Measurements from ENCODE around the gene CX3CR1. TPM values are rescaled to one million over a fixed set of nuclear protein-coding genes. Genes with fewer than 3 reads are reported as not detected.
"Not testable (repeated sequence)": the region's sequence is repeated elsewhere in the genome, so short reads cannot be mapped to it uniquely, and the experiment has no call there.

CX3CR1 gene
- 10 to 100 TPM; 27.7 to 42.1 TPM for total RNA-seq
- 10 to 100 TPM; 43.2 to 70.2 TPM for polyA plus RNA-seq (ENCODE audit: insufficient read length in 2 of 2)
- long read RNA-seq, donor 1, transcript CX3CR1-202 (2 exons, 3,106 nt): major isoform, 8 of 11 reads
- long read RNA-seq, donor 1, partial matches to known transcripts: 0 of 11 reads
- long read RNA-seq, donor 1, other reads (novel, unspliced or antisense): 0 of 11 reads
- long read RNA-seq, donor 2, partial matches to known transcripts: 0 of 7 reads
- long read RNA-seq, donor 2, other reads (novel, unspliced or antisense): 0 of 7 reads
- long read RNA-seq, donor 3, transcript CX3CR1-202 (2 exons, 3,106 nt): major isoform, 8 of 15 reads
- long read RNA-seq, donor 3, transcript CX3CR1-201 (2 exons, 3,151 nt): minor isoform, 6 of 15 reads
- long read RNA-seq, donor 3, partial matches to known transcripts: 0 of 15 reads
- long read RNA-seq, donor 3, other reads (novel, unspliced or antisense): 0 of 15 reads
- long read RNA-seq, donor 4, partial matches to known transcripts: 19 of 21 reads
- long read RNA-seq, donor 4, other reads (novel, unspliced or antisense): 0 of 21 reads

GRCh38 chr3:39279745-39280517 is at the start of gene CX3CR1:
TSS of gene CX3CR1 (minus strand) at chr3:39280036. CDS start at chr3:39266509, 13,527 bp downstream.
- WGBS (ENCODE audit: insufficient coverage): 66% methylated on average over 4 of the region's 5 CpGs
- H3K9me3 ChIP-seq (ENCODE audit: control insufficient read depth, insufficient read depth, low read length): no peaks in the 10 kb centered on the region
- H3K4me3 ChIP-seq (ENCODE audit: low read depth, low read length): no peak within 1 kb of the TSS
- H3K27ac ChIP-seq (ENCODE audit: low read depth, low read length): no peak within 1 kb of the TSS
- no peaks in the 10 kb centered on the region for H3K27me3 ChIP-seq (ENCODE audit: control insufficient read depth, insufficient read depth, low read length)
- H3K4me1 ChIP-seq (ENCODE audit: control insufficient read depth, insufficient read depth, low read length): peaks cover 11% of the 10 kb centered on the region
- DNase-seq (ENCODE audit: low read depth in 4 of 6, low spot score in 6 of 6): no peak
- H3K36me3 ChIP-seq (ENCODE audit: control insufficient read depth, insufficient read depth, low read length): no peaks in the 10 kb centered on the region

GRCh38 chr3:39329493-39329892 is 49.7 kb upstream of the CX3CR1 start, which contains the start of gene CCR8:
TSS of gene CCR8 (plus strand) at chr3:39329709. CDS start at chr3:39332332, 2,623 bp downstream.
- H3K36me3 ChIP-seq (ENCODE audit: control insufficient read depth, insufficient read depth, low read length): no peaks in the 10 kb centered on the region
- H3K27ac ChIP-seq (ENCODE audit: low read depth, low read length): no peak within 1 kb of the TSS
- no CpG with 5 or more reads among the region's 1 CpG for WGBS (ENCODE audit: insufficient coverage)
- no peaks in the 10 kb centered on the region for H3K9me3 ChIP-seq (ENCODE audit: control insufficient read depth, insufficient read depth, low read length)
- DNase-seq (ENCODE audit: low read depth in 4 of 6, low spot score in 6 of 6): no peak
- no peak within 1 kb of the TSS for H3K4me3 ChIP-seq (ENCODE audit: low read depth, low read length)
- no peaks in the 10 kb centered on the region for H3K27me3 ChIP-seq (ENCODE audit: control insufficient read depth, insufficient read depth, low read length)
- H3K4me1 ChIP-seq (ENCODE audit: control insufficient read depth, insufficient read depth, low read length): no peaks in the 10 kb centered on the region

- H3K9me3 ChIP-seq (ENCODE audit: control insufficient read depth, insufficient read depth, low read length): no peaks in the 10 kb centered on the region
- no peaks in the 10 kb centered on the region for H3K4me1 ChIP-seq (ENCODE audit: control insufficient read depth, insufficient read depth, low read length)
- no peaks in the 10 kb centered on the region for H3K27me3 ChIP-seq (ENCODE audit: control insufficient read depth, insufficient read depth, low read length)
- H3K36me3 ChIP-seq (ENCODE audit: control insufficient read depth, insufficient read depth, low read length): no peaks in the 10 kb centered on the region
- DNase-seq (ENCODE audit: low read depth in 4 of 6, low spot score in 6 of 6): no peak
- H3K27ac ChIP-seq (ENCODE audit: low read depth, low read length): no peak overlapping the region
- WGBS (ENCODE audit: insufficient coverage): 100% methylated on average over 1 of the region's 4 CpGs
- H3K4me3 ChIP-seq (ENCODE audit: low read depth, low read length): no peak overlapping the region
These were observed 48.0 kb upstream of the CX3CR1 start for GRCh38 chr3:39327746-39328349.

GRCh38 chr3:39327053-39327745 is 47.4 kb upstream of the CX3CR1 start:
- Histone ChIP-seq H3K9me3 (ENCODE audit: control insufficient read depth, insufficient read depth, low read length) (no peaks in the 10 kb centered on the region), H3K4me3 (ENCODE audit: low read depth, low read length) (no peak overlapping the region), H3K27ac (ENCODE audit: low read depth, low read length) (no peak overlapping the region), H3K36me3 (ENCODE audit: control insufficient read depth, insufficient read depth, low read length) (no peaks in the 10 kb centered on the region), H3K4me1 (ENCODE audit: control insufficient read depth, insufficient read depth, low read length) (no peaks in the 10 kb centered on the region), H3K27me3 (ENCODE audit: control insufficient read depth, insufficient read depth, low read length) (no peaks in the 10 kb centered on the region)
- no peak for DNase-seq (ENCODE audit: low read depth in 4 of 6, low spot score in 6 of 6)
- WGBS (ENCODE audit: insufficient coverage): 83% methylated on average over 3 of the region's 4 CpGs

GRCh38 chr3:39325236-39325635 is 45.4 kb upstream of the CX3CR1 start:
- no peak for DNase-seq (ENCODE audit: low read depth in 4 of 6, low spot score in 6 of 6)
- no peak overlapping the region for H3K27ac ChIP-seq (ENCODE audit: low read depth, low read length)
- WGBS (ENCODE audit: insufficient coverage): no CpG with 5 or more reads among the region's 2 CpGs

GRCh38 chr3:39323494-39323893 is 43.7 kb upstream of the CX3CR1 start:
- Histone ChIP-seq H3K36me3 (ENCODE audit: control insufficient read depth, insufficient read depth, low read length) (no peaks in the 10 kb centered on the region), H3K4me3 (ENCODE audit: low read depth, low read length) (no peak overlapping the region), H3K27ac (ENCODE audit: low read depth, low read length) (no peak overlapping the region), H3K27me3 (ENCODE audit: control insufficient read depth, insufficient read depth, low read length) (no peaks in the 10 kb centered on the region), H3K9me3 (ENCODE audit: control insufficient read depth, insufficient read depth, low read length) (no peaks in the 10 kb centered on the region), H3K4me1 (ENCODE audit: control insufficient read depth, insufficient read depth, low read length) (no peaks in the 10 kb centered on the region)
- DNase-seq (ENCODE audit: low read depth in 4 of 6, low spot score in 6 of 6): no peak
- WGBS (ENCODE audit: insufficient coverage): 83% methylated on average over 1 of the region's 2 CpGs

More at GRCh38 chr3:39325236-39325635, 45.4 kb upstream of the CX3CR1 start:
- no peaks in the 10 kb centered on the region for H3K27me3 ChIP-seq (ENCODE audit: control insufficient read depth, insufficient read depth, low read length)
- no peaks in the 10 kb centered on the region for H3K9me3 ChIP-seq (ENCODE audit: control insufficient read depth, insufficient read depth, low read length)
- no peak overlapping the region for H3K4me3 ChIP-seq (ENCODE audit: low read depth, low read length)
- no peaks in the 10 kb centered on the region for H3K36me3 ChIP-seq (ENCODE audit: control insufficient read depth, insufficient read depth, low read length)
- no peaks in the 10 kb centered on the region for H3K4me1 ChIP-seq (ENCODE audit: control insufficient read depth, insufficient read depth, low read length)

GRCh38 chr3:39322936-39323335 is 43.1 kb upstream of the CX3CR1 start:
- DNase-seq (ENCODE audit: low read depth in 4 of 6, low spot score in 6 of 6): no peak
- no peaks in the 10 kb centered on the region for H3K4me1 ChIP-seq (ENCODE audit: control insufficient read depth, insufficient read depth, low read length)
- no peaks in the 10 kb centered on the region for H3K9me3 ChIP-seq (ENCODE audit: control insufficient read depth, insufficient read depth, low read length)
- no peak overlapping the region for H3K27ac ChIP-seq (ENCODE audit: low read depth, low read length)
- no peaks in the 10 kb centered on the region for H3K27me3 ChIP-seq (ENCODE audit: control insufficient read depth, insufficient read depth, low read length)
- H3K36me3 ChIP-seq (ENCODE audit: control insufficient read depth, insufficient read depth, low read length): no peaks in the 10 kb centered on the region
- H3K4me3 ChIP-seq (ENCODE audit: low read depth, low read length): no peak overlapping the region

- WGBS (ENCODE audit: insufficient coverage): no CpG with 5 or more reads among the region's 3 CpGs
- H3K27ac ChIP-seq (ENCODE audit: low read depth, low read length): not testable (repeated sequence)
These were observed 42.4 kb upstream of the CX3CR1 start for GRCh38 chr3:39322209-39322715.

GRCh38 chr3:39321574-39321983 is 41.7 kb upstream of the CX3CR1 start:
- not testable (repeated sequence) for DNase-seq (ENCODE audit: low read depth in 4 of 6, low spot score in 6 of 6); H3K27me3 ChIP-seq (ENCODE audit: control insufficient read depth, insufficient read depth, low read length); H3K4me3 ChIP-seq (ENCODE audit: low read depth, low read length); H3K4me1 ChIP-seq (ENCODE audit: control insufficient read depth, insufficient read depth, low read length); H3K27ac ChIP-seq (ENCODE audit: low read depth, low read length); H3K36me3 ChIP-seq (ENCODE audit: control insufficient read depth, insufficient read depth, low read length); H3K9me3 ChIP-seq (ENCODE audit: control insufficient read depth, insufficient read depth, low read length)
- no CpG with 5 or more reads among the region's 2 CpGs for WGBS (ENCODE audit: insufficient coverage)

More at GRCh38 chr3:39322209-39322715, 42.4 kb upstream of the CX3CR1 start:
- not testable (repeated sequence) for DNase-seq (ENCODE audit: low read depth in 4 of 6, low spot score in 6 of 6); H3K36me3 ChIP-seq (ENCODE audit: control insufficient read depth, insufficient read depth, low read length); H3K4me3 ChIP-seq (ENCODE audit: low read depth, low read length); H3K4me1 ChIP-seq (ENCODE audit: control insufficient read depth, insufficient read depth, low read length); H3K27me3 ChIP-seq (ENCODE audit: control insufficient read depth, insufficient read depth, low read length); H3K9me3 ChIP-seq (ENCODE audit: control insufficient read depth, insufficient read depth, low read length)
